RPMI7951 (cell line): ENCODE results near the gene KRT71. TPM values are rescaled to one million over a fixed set of nuclear protein-coding genes. Genes with fewer than 3 reads are reported as not detected.

Experiments
- DNase-seq: peaks from one replicate; pipeline ENCODE4 v3.0.0-alpha.2; 2012; ENCODE audit warnings: low read depth
- total RNA-seq: library from RNA; depleted of rRNA; stranded (reverse); fragments of >200 nt; shearing (Covaris generic); gene quantifications from 2 replicates; pipeline ENCODE4 v1.2.3, GENCODE V29; 2014

Gene KRT71
- total RNA-seq, 1 experiment from 2014 or later: not detected

DNA sequence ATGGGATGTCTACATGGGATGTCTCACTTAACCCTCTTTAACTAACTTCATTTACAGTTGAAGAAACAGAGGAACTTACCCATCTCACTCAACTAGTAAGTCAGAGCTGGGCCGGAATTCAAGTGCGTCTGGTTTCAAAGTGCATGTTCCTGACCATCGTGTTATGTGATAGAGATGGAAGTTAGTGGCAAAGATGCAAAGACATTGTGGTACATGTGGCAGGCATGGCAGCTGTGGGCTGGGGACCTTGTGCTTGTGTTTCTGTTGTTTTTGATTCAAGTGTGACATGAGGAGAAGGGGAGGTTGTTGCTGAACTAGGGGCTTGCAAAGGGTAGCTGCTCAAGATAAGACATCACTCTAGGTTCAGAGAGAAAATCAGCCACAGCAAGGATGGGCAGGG, 23.0 kb upstream of the KRT71 start:
- no peak for DNase-seq

DNA sequence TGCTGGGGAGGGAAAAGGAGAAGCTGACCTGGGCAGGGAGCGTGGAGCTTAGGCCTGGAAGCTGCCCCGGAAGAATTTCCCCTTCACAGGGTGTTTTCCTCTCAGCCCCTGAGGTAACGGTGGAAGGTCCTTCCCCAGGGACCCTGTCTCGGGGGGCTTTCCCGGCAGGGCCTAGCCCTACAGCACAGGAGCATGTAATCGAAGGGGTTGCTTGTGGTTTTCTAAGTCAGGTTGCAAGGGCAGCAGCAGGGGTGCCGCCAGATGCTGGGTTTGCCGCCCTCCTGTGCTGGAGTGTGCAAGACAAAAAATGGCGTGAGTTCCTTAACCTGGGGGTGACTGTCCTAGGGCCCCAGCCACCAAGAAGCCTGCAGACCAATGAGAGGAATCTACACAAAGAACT, 22.3 kb upstream of the KRT71 start:
- no peak for DNase-seq

- no peak for DNase-seq
These were observed 20.8 kb upstream of the KRT71 start, which contains the start of gene KRT74 for GRCh38 chr12:52573743-52574142. KRT74 (minus strand) TSS chr12:52573843; CDS start chr12:52573777, 66 bp downstream.

- DNase-seq: no peak
These were observed 20.4 kb upstream of the KRT71 start for GRCh38 chr12:52573306-52573705.

DNA sequence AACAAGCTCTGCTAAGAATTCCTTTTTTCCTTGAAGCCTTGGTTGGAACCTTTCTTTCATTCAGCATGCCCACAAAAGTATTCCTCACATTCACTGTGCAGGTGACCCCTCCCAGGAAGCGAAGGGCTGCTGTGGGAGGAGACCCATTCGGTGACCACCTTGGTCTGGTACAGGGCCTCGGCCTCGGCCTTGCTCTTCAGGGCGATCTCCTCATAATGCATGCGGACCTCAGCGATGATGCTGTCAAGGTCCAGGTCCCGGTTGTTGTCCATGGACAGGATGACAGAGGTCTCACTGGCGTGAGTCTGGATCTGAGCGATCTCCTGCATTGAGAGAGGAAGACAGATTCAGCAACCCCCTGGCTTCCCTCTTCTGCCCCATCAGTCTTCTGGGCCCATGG, 17.6 kb upstream of the KRT71 start:
- DNase-seq: no peak

DNA sequence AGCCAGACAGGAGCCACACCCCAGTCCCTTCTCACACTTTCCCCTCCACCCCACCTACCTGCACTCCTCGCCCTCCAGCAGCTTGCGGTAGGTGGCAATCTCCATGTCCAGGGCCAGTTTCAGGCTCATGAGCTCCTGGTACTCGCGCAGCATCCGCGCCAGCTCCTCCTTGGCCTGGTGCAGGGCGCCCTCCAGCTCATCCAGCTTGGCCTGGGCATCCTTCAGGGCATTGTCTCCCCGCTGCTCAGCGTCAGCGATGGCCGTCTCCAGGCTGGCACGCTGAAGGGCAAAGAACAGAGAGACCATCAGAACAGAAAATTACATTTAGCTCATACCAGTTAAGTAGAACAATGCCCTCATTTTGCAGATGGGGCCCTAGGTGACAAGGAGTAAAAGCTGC, 15.2 kb upstream of the KRT71 start:
- DNase-seq: no peak

DNA sequence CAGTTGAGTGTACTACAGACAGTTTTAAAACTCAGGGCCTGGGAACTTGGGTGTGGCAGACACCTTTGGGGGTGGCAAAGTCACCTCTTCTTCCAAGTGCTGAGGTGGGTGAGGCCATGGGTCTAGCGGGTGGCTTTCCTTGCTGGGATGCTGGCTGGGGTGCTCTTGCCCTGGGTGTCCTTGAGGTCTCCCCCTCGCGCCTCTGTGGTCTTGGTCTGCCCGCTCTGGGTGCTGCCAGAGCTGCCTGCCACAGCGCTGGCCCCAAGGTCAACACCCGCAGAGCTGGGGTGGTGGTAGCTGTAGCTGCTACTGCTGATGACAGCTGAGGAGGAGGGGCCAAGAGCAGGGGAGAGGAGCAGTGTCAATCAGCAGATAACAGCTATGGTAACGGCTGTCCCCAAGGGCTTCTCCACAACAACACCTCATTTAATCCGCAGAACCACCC, 13.9 kb upstream of the KRT71 start:
- no peak for DNase-seq

DNA sequence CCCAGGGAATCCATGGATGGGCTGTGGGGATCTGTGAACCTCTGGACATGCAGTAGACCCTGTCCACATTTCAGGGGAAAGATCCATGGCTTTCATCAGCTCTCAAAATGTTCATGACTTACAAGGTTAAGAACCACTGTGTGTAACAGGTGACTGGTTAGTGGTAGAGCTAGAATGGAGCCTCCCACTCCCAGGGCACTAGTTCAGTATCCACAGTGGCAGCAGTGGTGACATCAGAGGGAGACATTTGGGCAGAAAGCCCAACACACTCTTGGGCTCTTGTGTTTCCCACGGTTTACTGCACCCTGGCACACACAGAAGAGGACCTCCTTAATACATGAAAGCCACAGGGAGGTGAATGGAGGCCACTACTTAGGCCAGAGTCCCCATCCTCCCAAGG, 11.6 kb upstream of the KRT71 start:
- no peak for DNase-seq

DNA sequence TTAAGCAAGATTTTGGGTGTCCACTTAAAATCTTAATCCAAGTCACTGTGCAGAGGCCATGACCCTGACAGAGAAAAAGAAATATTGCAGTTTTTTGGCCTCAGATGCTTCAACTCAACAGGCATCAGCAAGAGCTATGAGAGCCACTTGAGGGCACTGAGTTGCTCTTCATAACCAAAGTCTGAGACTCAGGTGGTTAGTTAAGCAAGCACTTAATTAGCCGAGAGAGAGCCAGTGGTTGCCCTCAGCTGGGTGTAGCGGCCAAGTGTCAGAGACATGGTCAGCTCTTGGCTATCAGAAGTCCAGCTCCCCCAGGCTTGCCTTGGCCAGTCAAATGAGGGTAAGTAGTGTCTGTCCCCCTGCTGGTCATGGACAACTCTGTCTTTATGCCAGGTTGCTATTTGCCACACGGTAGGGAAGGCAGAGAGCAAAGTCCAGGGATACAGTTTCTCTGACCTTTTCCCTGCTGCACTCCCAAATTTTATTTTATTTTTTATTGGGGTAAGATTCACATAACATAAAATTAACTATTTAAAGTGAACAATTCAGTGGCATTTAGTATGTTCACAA, 9.0 kb upstream of the KRT71 start:
- DNase-seq: no peak

- no peak for DNase-seq
These were observed 7.0 kb upstream of the KRT71 start for GRCh38 chr12:52559979-52560378.

DNA sequence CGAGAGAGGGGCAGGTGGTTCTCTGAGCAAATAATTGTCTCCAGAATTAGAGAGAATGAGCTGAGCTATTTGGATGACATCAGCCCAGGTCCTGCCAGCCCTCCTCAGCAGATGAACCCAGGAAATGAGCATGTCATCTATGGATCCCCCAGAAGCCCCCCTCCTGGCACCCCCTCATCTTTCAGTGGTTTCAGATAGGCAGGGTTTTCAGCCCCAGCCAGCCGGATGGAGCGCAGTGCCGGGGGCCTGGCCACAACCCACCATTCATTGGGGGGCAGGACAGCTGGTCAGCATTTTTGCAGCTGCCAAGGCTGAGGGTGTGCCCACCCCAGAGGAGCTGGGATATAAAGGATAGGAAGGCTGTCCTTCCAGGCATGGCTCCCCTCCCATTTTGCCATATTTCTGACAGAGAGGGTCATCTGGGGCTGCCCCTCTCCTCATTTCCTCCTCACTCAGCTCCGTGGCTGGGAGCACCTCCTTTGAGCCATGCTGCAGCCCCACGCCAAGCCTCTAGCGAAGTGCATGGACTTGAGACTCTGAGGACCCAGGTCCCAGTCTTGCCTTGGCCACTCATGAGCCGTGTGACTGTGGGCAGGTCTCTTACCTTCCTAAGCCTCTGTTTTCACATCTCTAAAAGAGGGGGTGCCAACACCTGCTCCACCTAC, 6.0 kb upstream of the KRT71 start:
- DNase-seq: no peak

- no peak for DNase-seq
These were observed 4.5 kb upstream of the KRT71 start for GRCh38 chr12:52557476-52557875.

DNA sequence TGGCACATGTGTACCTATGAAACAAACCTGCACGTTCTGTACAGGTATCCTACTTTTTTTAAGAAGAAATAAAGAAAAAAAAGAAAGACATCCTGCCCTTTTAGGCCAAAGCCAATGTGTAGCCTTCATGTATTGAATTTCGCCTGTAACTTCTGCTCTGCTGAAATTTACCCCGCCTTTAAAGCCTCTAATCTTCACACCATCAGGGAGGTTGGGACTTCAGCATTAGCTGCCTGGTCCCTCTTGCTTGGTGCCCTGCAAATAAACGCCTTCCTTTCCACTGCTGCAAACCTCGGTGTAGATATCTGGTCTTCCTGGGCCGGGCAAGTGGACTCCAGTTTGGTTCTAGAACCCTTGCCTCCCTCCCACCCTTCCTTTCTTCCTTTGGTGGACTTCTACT, 2.6 kb upstream of the KRT71 start:
- no peak for DNase-seq

GRCh38 chr12:52552055-52552454, 890 bp downstream of the KRT71 start:
- no peak for DNase-seq

DNA sequence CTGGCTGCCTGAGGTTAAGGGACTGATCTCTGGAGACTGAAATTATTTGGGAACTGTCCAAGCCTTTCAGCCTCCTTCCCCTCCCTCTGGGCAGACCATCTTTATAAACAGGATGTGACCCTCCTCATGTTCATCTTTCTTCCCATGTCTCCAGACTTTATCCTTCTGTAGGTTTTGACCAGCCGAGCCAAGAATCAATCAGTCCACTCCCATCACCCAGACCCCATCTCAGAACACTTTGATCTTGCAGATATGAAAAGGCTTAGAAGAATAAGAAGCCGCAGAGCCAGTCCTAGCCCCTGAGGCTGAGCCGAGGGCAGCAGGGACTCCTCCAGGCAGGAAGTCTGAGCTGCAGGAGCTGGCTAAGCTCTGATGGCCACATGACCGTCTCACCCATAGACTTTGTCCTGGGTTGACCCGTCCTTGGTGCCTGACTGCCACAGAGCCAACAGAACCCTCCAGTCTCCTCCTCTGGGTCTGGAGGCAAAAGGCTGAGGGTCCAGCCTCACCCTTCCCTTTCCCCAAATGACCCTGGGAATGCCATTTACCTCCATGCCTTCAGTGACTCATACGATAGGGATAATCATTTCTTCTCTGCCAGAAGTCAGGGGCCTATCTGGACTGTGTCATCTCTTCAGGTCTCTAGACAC, 1.6 kb downstream of the KRT71 start:
- peak; percentile 13 for DNase-seq

- no peak for DNase-seq
These were observed 6.8 kb downstream of the KRT71 start for GRCh38 chr12:52546126-52546525.

- peak; percentile 33 for DNase-seq
These were observed 8.7 kb downstream of the KRT71 start for GRCh38 chr12:52543985-52544883.

DNA sequence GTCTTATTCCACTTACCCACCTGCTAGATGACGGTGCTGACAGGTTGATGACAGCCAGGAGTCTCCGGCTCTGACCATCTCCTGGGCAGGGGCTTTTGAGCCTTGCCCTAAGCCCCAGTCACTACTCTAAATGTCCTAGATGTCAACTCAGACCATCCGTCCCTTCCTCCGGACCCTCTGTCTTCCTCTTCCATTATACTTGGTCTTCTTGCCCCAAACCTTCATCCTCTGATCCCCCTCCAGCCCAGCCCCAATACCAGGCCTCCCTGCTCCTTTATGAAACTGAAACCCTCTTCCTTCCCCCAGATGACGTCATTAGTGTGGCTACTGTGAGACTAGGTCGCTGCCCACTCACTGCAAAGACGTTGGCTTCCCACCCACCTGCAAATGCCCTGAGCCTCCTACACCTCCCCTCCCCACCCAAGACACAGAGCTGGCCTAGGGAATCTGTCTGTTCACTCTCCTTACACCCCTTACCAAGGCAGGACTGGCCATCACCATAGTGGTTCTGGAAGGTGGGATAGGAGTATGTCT, 10.1 kb downstream of the KRT71 start:
- DNase-seq: no peak

DNA sequence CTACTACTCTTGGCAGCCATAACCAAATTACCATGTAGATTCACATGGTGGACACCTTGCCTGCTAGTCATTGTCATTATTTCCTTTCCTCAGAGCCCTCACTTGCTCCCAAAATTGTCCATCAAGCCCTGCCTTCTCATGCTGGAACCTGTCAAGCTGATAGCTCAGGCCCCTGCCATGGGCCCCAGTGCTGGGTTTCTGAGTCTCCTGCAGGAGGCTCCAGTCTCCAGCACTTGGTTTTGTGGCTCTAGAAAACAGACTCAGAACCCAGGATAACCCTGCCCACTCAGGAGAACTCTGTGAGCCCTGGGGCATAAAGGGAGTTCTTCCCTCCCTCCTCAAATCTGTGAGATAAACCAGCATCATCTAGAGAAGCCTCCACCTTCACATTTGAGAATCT, 10.8 kb downstream of the KRT71 start:
- DNase-seq: no peak

GRCh38 chr12:52541709-52542108, 11.2 kb downstream of the KRT71 start:
- no peak for DNase-seq

DNA sequence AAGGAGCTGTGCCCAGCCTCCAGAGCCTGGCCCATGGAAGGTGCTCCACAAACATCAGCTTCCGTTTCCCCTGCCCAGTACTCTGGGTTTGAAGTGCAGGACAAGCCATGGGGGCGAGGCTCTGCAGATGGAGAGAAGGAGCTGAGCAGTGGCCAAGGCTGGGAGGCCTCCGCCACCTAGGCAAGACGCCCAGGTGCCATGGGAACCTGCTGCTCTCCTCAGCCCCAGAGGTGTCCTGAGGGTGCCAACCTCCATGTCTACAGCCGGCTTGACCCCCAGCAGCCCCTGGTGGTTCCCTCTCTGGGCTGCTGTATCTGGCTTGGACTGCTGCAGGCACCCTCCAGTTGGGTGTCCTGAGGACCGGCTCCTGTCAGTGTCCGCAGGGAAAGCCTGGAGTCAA, 12.4 kb downstream of the KRT71 start:
- DNase-seq: no peak

GRCh38 chr12:52539821-52540173, 13.1 kb downstream of the KRT71 start:
- no peak for DNase-seq
